Purkinje cell (primary cell): ENCODE results near the gene CARM1. TPM values are rescaled to one million over a fixed set of nuclear protein-coding genes. Genes with fewer than 3 reads are reported as not detected.

Experiments
- polyA plus RNA-seq: library from polyadenylated mRNA; unstranded; fragments of >200 nt; fragmentation: Nextera tagmentation; gene quantifications from 2 replicates; pipeline ENCODE4 v1.2.1, GENCODE V29; 2014

Gene CARM1
- polyA plus RNA-seq, result 0.26 and 0.53 TPM in 2 replicates

DNA sequence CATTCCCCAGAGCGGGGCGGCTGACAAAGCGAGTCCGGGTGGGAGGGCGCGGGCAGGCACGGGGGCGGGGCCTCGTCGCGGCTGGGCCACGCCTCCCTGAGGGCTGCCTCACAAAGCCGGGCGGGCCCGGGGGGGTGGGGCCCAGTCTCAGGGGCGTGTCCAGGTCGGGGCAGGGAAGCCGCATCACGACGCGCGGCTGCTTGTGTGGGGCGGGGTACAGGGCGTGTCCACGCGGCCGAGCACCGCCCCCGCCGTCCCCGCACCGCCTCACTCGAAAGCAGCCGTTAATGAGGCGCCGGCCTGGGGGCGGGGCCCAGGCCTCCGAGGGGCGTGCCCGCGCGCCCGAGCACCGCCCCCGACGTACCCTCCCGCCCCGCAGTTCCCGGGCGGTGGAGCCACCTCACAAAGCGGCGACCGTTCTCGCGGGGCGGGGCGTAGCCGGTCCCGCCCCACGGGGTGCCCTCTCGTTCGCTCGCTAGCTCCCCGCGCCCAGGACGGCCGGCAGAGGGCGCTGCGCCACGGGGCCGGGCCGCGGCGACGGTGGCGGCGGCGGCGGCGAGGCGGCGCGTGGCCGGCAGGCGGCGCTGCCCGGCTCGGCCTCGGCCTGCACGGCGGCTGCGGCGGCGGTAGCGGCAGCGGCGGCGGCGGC lies at the start of gene CARM1:
Gene CARM1 (plus strand): TSS at position 599 of the 649 bp plus-strand sequence. CDS start 150 bp downstream, outside the sequence.

DNA sequence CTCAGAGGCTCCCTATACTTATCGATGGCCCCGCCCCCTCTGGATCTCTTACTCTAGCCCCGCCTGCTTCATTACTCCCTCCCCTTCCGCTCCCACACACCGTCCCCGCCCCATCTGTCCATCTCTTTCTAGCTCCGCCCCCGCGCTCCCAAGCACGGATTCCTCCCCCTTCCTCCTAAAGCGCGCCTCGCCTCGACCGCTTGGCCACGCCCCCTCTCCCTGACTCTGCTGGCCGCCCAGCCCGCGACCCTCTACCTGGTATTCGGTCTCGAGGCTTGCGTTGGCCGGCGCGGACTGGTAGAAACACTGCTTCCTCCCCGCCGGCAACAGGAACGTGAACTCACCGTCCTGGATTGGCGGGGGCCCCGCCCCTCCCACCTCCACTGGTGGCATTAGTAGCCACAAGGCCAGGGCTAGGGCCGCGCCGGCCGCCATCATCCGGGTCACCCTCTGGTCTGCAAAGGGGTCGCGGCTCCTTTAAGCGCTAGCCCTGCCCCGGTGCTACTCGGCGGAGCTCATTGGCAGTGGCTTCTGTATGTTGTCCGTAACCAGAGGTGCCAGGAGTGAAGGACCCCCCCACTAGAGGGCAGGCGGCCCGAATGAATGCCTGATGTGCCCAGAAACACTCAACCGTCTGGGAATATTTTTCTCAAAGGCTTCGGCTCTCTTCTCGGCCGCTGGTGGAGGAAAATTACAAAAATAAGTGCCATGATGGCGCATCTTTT lies 35.4 kb upstream of the CARM1 start, which contains the start of gene TMED1:
Gene TMED1 (minus strand): TSS at position 459 of the 725 bp plus-strand sequence. CDS start 21 bp downstream, at position 438.

DNA sequence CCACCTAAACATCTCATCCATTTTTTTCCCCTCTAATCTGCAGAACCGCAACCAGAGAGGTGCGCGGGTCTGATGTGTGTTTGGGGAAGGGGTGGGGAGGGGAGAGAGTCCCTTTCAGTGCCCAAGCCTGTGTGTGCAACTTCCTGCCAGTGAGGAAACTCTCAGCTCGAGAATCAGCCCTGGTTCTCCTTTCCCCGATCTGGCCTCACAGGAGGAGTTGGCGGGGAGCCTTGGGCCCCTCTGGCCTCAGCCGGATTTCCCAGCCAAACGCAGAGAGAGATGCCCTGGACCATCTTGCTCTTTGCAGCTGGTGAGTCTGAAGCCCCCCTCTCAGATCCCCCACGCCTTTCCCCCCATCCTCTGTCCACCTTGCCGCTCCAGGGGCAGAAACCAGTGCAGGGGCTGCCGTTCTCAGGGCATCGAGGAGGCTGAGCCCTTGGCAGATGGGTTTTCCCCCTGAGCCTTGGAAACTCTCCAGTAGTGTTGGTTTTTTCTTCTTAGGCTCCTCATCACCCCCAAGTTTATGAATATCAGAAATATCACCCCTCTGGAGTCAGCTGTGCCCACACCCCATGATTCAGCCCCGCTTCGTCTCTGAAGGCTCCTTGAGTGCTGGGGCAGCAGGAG lies 23.0 kb upstream of the CARM1 start, which contains the start of gene C19orf38:
Gene C19orf38 (plus strand): TSS at position 186 of the 627 bp plus-strand sequence. CDS start 94 bp downstream, at position 280.

DNA sequence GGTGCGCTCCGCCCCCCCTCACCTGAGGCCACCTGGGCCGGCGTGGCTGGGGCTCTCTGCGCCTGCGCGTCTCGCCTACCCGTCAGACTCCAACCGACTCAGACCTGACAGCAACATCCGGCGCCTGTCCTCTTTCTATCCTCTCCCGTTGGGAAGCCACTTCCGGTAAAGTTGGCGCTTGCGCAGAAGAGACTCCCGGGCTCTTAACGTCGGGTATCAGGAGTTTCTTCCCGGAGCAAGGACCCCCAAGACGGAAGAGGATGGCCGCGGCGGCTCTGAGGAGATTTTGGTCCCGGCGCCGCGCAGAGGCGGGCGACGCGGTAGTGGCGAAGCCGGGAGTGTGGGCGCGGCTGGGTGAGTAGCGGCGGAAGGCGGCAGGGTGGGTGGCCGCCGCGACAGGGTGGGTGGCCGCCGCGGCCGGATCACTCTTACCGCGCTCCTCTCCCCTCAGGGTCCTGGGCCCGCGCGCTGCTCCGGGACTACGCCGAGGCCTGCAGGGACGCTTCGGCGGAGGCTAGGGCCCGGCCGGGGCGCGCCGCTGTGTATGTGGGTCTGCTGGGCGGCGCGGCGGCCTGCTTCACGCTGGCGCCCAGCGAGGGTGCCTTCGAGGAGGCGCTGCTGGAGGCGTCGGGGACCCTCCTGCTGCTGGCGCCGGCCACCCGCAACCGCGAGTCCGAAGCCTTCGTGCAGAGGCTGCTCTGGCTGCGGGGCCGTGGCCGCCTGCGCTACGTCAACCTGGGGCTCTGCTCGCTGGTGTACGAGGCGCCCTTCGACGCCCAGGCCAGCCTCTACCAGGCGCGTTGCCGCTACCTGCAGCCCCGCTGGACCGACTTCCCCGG lies 57.4 kb downstream of the CARM1 start, which contains the start of the genes TIMM29 and YIPF2:
Gene TIMM29 (plus strand): TSS at position 249 of the 839 bp plus-strand sequence. CDS start 12 bp downstream, at position 261.
Gene YIPF2 (minus strand): TSS at position 77 of the 839 bp plus-strand sequence. CDS start 229 bp downstream, outside the sequence.

DNA sequence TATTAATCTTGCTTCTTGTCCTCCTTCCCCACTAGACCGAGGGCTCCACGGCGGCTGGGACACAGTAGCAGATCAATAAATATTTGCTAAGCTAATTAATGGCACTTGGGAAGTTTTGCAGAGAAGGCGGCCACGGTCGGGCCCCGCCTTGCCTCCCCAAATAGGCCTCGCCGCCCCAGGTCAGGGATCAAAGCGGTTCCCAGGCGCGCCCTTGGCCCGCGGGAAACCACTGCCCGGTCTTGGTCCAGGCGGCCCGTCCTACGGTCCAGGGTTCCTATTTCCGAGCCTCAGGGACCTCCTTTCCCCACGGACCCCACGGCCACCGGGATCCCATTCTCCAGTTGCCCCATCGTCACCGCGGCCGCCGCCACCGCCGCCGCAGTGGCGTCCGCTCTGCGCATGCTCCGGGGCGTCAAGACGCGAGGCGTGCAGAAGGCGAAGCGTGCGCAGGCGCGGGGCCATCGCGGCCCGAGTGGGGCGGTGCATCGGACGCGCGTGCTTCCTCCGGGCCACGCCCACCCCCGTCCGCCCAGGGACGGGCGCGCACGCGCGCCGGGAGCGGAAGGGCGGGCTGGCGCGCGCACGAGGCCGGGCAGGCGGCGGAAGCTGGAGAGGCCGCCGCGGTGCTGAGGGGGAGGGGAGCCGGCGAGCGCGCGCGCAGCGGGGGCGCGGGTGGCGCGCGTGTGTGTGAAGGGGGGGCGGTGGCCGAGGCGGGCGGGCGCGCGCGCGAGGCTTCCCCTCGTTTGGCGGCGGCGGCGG lies 89.1 kb downstream of the CARM1 start, which contains the start of gene SMARCA4:
Gene SMARCA4 (plus strand): TSS at position 717 of the 759 bp plus-strand sequence. CDS start 23,122 bp downstream, outside the sequence.

Other genes starting within 250 kb of the CARM1 start
- 7.4 and 12.4 TPM in 2 replicates for gene SLC44A2, start 246.0 kb upstream of the CARM1 start, polyA plus RNA-seq
- 29.6 and 33.0 TPM in 2 replicates for gene ILF3, start 217.2 kb upstream of the CARM1 start, polyA plus RNA-seq
- 2.2 and 3.9 TPM in 2 replicates for gene QTRT1, start 170.1 kb upstream of the CARM1 start, polyA plus RNA-seq
- 0.52 and 0.94 TPM in 2 replicates for gene DNM2, start 153.5 kb upstream of the CARM1 start, polyA plus RNA-seq
- gene TMED1, start 35.3 kb upstream of the CARM1 start, polyA plus RNA-seq, result 1.1 and 4.8 TPM in 2 replicates
- not detected in 2 replicates for gene C19orf38, start 23.1 kb upstream of the CARM1 start, polyA plus RNA-seq
- 3.1 and 6.1 TPM in 2 replicates for gene YIPF2, start 57.1 kb downstream of the CARM1 start, polyA plus RNA-seq
- gene TIMM29, start 57.3 kb downstream of the CARM1 start, polyA plus RNA-seq, result 4.7 and 6.4 TPM in 2 replicates
- 43.2 and 62.3 TPM in 2 replicates for gene SMARCA4, start 89.5 kb downstream of the CARM1 start, polyA plus RNA-seq
- 0.13 and 4.0 TPM in 2 replicates for gene LDLR, start 217.9 kb downstream of the CARM1 start, polyA plus RNA-seq